ENCODE results near the gene SLC19A2. TPM values are rescaled to one million over a fixed set of nuclear protein-coding genes. Genes with fewer than 3 reads are reported as not detected.

SLC19A2 gene
- total RNA-seq, 1 experiment from 2014 or later: 27.2 TPM

GRCh38 chr1:169426174-169426705, 59.5 kb downstream of the SLC19A2 start:
- no peaks in the 10 kb centered on the region for H3K9me3 ChIP-seq (replicated peaks)
- no peaks in the 10 kb centered on the region for H3K4me1 ChIP-seq
- H3K4me3 ChIP-seq: peak overlapping the region; percentile 51; the same call in 1 of the 2 replicates
- DNase-seq: no peak
- no peaks in the 10 kb centered on the region for H3K36me3 ChIP-seq
- H3K27me3 ChIP-seq: no peaks in the 10 kb centered on the region
- H3K27ac ChIP-seq: no peak overlapping the region

GRCh38 chr1:169421309-169421708, 64.4 kb downstream of the SLC19A2 start:
- no peak for DNase-seq
- no peaks in the 10 kb centered on the region for H3K27me3 ChIP-seq
- H3K4me3 ChIP-seq: no peak overlapping the region
- no peaks in the 10 kb centered on the region for H3K9me3 ChIP-seq (replicated peaks)
- no peaks in the 10 kb centered on the region for H3K36me3 ChIP-seq
- H3K4me1 ChIP-seq: no peaks in the 10 kb centered on the region
- no peak overlapping the region for H3K27ac ChIP-seq

- Histone ChIP-seq H3K4me1 (no peaks in the 10 kb centered on the region), H3K27me3 (no peaks in the 10 kb centered on the region), H3K36me3 (no peaks in the 10 kb centered on the region), H3K27ac (no peak overlapping the region), H3K4me3 (no peak overlapping the region), H3K9me3 (replicated peaks) (no peaks in the 10 kb centered on the region)
- DNase-seq: no peak
Measured at GRCh38 chr1:169414952-169415351, 70.8 kb downstream of the SLC19A2 start.

Other genes with a start within 250 kb of the SLC19A2 start
- gene NME7, start 118.1 kb downstream of the SLC19A2 start, total RNA-seq (2014; rRNA removed; shearing (Covaris generic)): 15.5 and 20.7 TPM in 2 replicates
- gene BLZF1, start 117.7 kb downstream of the SLC19A2 start, total RNA-seq (2014; rRNA removed; shearing (Covaris generic)): 13.9 and 20.4 TPM in 2 replicates
- 0.46 and 1.2 TPM in 2 replicates for gene CCDC181, start 58.5 kb downstream of the SLC19A2 start, total RNA-seq (2014; rRNA removed; shearing (Covaris generic))
- gene F5, start 100.5 kb upstream of the SLC19A2 start, total RNA-seq (2014; rRNA removed; shearing (Covaris generic)): not detected in 2 replicates
- not detected in 2 replicates for gene SELP, start 144.2 kb upstream of the SLC19A2 start, total RNA-seq (2014; rRNA removed; shearing (Covaris generic))
- not detected in 2 replicates for gene SELL, start 225.7 kb upstream of the SLC19A2 start, total RNA-seq (2014; rRNA removed; shearing (Covaris generic))
- gene SELE, start 248.1 kb upstream of the SLC19A2 start, total RNA-seq (2014; rRNA removed; shearing (Covaris generic)): not detected in 2 replicates